GM19035 (cell line): ENCODE results near the gene TBL1XR1.
"Not testable (repeated sequence)": the region's sequence is repeated elsewhere in the genome, so short reads cannot be mapped to it uniquely, and the experiment has no call there.

ENCODE experiments used
- ATAC-seq: cut with Tn5 transposase; IDR thresholded peaks from one replicate; pipeline ENCODE4 v1.9.1; 2021; ENCODE audit not compliant: unreplicated experiment

TBL1XR1 gene

GRCh38 chr3:177144922-177145321, 52.4 kb downstream of the TBL1XR1 start:
- no peak for ATAC-seq

DNA sequence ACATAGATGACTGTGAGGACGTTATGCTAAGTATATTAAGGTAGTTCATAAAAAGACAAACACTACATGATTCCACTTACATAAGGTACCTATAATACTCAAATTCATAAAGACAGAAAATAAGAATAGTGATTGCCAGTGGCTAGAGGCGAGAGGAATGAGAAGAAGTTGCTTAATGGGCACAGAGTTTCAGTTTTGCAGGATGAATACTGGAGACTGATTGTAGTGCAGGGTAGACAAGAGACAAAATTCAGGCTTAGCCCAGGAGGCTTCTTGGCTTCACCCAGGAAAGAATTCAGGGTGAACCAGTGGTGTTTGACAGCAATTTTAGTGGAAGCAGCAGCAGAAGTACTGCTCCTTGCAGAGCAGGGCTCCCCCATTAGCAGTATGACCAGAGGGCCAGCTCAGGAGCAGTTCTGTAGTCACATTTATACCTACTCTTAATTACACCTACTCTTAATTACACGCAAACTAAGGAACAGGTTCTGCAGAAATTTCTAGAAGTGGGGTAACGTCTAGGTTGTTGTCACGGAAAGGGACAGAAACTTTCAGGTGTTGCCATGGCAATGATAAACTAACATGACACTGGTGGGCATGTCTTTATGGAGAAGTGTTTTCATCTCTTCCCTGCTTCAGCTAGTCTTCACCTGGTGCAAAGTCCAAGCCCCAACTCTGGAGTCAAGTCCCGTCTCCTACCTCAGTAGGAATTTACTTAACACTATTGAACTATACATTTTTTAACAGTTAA, 55.2 kb downstream of the TBL1XR1 start:
- ATAC-seq, result no peak

GRCh38 chr3:177141471-177141870, 55.8 kb downstream of the TBL1XR1 start:
- no peak for ATAC-seq

DNA sequence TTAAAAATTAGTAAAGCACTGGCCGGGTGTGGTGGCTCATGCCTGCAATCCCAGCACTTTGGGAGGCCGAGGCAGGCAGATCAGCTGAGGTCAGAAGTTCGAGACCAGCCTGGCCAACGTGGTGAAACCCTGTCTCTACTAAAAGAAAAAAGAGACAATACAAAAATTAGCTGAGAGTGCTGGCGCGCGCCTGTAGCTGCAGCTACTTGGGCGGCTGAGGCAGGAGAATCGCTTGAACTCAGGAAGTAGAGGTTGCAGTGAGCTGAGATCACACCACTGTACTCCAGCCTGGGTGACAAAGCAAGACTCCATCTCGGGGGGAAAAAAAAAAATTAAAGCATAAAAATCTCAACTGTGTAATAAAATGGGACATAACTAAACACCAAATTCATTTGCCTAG, 58.1 kb downstream of the TBL1XR1 start:
- not testable (repeated sequence) for ATAC-seq

DNA sequence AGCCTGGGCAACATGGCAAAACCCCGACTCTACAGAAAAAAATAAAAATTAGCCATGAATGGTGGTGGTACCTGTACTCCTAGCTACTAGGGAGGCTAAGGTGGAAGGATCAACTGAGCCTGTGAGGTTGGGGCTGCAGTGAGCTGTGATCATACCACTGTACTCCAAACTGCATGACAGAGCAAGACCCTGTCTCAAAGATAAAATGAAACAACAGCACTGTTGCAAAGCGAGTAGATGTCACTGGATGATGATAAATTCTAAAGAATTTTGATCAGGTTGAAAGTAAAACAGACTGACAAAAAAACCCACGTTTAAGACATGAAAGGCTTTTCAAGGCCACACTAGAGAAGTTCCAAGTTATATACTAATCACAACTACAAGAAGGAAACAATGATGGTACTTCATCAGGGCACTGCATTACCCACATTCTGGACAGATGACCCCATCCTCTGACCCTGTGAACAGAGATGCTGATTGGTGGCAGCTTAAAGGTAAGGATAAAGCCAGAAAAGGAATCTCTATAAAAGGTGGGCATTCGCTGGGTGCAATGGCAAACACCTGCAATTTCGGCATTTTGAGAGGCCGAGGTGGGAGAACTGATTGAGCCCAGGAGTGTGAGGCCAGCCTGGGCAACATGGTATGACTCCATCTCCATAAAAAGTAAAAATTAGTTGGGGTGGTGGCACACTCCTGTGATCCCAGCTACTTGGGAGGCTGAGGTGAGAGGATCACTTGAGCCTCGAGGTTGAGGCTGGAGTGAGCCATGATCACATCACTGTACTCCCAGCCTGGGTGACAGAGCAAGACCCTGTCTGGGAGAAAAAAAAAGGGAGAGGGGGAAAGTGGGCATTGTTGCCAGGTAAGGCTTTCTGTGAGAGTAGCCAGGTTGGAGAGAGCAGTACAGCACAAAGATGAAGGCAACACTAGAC, 59.2 kb downstream of the TBL1XR1 start:
- ATAC-seq, result no peak

DNA sequence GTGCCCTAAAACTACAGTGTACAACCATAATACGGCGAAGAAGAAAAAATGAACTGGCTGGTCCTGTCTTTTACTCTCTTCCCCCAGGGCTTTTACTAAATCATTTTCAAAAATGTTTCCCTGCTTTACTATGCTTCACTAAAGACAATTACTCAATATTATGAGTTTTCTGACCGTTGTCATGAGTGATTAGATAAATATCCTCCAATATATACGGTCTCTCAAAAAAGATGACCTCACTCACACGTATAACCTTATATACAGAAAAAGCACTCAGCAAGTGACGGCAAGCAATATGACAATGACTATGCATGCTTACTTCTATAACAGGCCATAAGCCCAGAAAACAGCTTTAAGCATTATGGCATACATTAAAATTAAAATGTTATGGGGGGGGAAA, 60.5 kb downstream of the TBL1XR1 start:
- no peak for ATAC-seq

DNA sequence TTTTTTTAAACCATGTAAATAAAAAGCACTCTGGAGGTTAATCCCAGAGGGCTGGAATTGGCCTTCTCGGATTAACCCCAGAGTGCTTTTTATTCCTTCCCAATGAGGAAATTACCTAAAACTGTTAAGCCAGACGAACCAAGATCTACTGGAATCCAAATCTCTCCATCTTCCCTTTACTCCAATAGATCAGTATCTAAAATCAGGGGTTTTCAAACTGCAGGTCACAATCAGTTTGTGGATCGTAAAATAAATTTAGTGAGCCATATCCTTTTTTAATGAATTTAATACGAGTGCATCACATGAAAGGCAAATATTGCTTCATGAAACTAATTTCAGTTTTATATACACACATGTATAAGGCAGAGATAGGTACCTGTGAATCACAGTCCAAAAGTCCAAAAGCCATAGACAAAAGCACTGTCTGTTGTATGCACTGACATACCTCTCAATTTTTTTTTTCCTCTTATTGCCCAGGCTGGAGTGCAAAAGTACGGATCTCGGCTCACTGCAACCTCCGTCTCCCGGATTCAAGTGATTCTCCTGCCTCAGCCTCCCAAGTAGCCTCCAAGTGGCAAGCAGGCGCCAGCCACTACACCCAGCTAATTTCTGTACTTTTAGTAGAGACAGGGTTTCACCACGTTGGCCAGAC, 61.3 kb downstream of the TBL1XR1 start:
- no peak for ATAC-seq

GRCh38 chr3:177134816-177135210, 62.5 kb downstream of the TBL1XR1 start:
- no peak for ATAC-seq

- no peak for ATAC-seq
These were observed 63.1 kb downstream of the TBL1XR1 start for GRCh38 chr3:177133860-177134815.

DNA sequence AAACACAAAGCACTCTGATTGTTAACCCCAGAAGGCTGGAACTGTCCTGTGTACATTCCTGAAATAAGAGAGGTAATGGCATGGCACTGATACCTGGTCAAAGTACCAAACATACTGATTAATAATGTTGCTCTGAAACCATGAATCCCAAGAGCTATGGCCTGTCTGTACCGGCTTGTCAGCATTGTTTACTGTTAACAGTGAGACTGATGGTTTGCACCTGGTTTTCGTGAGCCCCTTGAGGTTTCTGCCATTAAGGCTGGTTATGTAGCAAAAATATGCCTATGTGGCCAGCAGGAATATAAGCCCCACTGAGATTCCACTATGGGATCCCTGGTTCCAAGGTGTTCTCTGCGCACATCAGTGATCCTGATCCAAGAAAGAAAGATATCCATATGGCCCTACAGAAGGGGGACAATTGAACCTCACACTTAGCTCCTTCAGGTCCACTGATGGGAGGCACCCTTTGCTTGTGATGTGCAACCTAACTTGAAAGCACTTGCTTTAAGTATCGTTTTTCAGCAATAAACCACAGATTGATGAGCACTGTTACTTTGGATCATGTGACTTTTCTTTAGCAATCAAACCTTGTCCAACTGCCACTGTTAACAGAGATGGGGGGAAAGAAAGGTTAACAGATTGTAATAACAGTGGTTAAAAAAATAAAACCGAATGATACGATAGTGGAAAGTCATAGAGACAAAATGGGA, 65.2 kb downstream of the TBL1XR1 start:
- ATAC-seq, result no peak

- no peak for ATAC-seq
These were observed 70.3 kb downstream of the TBL1XR1 start for GRCh38 chr3:177127008-177127407.

GRCh38 chr3:177126015-177126773, 71.1 kb downstream of the TBL1XR1 start:
- no peak for ATAC-seq

- no peak for ATAC-seq
These were observed 72.4 kb downstream of the TBL1XR1 start for GRCh38 chr3:177124882-177125281.

GRCh38 chr3:177123822-177124221, 73.5 kb downstream of the TBL1XR1 start:
- ATAC-seq, result no peak

DNA sequence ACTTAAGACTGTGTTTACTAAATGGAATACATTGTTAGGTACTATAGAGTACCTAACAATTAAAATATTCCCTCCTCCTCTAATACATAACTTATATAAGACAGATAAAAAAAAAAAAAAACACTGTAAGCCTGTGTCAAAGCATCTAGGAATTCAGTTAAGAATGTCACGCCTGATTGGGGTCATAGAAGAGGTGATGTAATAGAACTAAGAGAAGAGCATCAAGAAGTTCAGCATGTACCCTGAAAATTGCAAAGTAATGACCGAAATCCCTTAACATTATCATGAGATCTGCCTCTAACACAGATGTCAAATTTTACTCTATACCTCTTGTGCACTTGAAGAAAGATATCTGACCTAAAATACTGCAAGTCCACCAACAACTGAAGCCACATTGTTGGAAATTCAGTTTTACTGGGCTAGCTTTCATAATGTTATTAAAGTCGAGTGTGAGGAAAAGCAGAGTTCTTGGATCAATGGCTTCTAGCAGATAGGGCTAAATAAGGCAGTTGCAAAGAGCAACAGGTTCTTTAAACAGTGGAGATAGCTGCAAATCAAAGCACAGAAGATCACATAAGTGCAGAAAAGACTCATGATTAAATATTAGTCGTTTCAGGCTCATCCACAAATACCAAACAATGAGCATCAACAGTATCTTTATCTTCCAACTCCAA, 75.0 kb downstream of the TBL1XR1 start:
- ATAC-seq, result no peak

- no peak for ATAC-seq
These were observed 77.5 kb downstream of the TBL1XR1 start for GRCh38 chr3:177119829-177120228.

DNA sequence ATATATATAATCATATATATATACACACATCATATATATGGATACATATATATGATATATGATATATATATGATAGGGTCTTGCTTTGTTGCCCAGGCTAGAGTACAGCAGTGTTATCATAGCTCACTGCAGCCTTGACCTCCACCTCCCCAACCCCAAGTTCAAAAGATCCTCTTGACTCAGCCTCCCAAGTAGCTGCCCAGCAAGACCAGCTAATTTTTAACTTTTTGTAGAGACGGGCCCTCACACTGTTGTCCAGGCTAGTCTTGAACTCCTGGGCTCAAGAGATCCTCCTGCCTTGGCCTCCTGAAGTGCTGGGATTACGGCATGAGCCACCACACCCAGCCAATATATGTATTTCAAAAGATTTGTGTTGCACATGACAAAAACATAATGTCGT, 83.0 kb downstream of the TBL1XR1 start:
- no peak for ATAC-seq

- ATAC-seq, result no peak
These were observed 85.7 kb downstream of the TBL1XR1 start for GRCh38 chr3:177111541-177111949.

GRCh38 chr3:177110895-177111294, 86.4 kb downstream of the TBL1XR1 start:
- ATAC-seq, result no peak
